ENCODE measurements around the gene CAMSAP1. TPM values are rescaled to one million over a fixed set of nuclear protein-coding genes. Genes with fewer than 3 reads are reported as not detected.

The CAMSAP1 gene
- total RNA-seq, 2 experiments from 2014 or later = 20.2 to 27.0 TPM

DNA sequence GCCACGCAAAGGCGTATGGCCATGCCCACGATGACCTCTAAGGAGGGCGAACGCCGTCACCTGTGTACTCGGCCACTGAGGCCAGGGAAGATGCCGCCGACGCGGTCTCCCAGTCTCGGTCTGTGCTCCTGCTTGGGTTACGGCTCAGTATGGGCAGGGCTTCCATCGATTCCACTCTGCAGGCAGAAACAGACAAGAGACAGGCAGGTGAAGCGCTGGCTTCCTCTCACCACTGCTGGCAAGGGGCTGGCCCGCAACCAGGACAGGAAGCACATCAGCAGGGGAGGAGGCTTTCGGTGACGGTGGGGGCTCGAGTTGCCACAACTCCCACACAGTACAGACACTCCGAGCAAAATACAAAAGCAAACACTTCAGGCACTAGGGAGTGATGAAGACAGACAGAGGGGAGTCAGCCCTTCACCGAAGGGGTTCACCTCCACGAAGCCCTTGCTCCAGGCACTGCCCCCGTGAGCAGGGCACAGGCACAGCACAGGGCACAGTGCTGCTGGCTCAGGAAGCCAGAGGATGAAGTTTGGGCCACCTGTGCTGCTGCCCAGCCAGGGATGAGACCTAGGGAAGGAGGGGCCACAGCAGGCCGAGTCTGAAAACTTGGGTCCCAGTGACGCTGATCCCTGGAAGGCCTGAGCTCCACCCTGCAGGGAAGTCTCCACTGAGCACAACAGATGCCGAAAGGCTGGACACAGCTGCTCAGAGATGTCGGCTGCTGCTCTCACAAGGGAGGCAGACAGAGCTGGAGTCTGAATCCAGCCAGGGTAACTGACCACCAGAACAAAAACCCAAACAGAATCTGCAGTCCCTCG, 91.3 kb downstream of the CAMSAP1 start:
- peaks cover 33% of the 10 kb centered on the region for H3K36me3 Mint-ChIP-seq (ENCODE audit: low read depth)
- H3K27me3 Mint-ChIP-seq = no peaks in the 10 kb centered on the region
- no peak overlapping the region for H3K4me3 Mint-ChIP-seq
- peak; percentile 64 for DNase-seq
- CTCF ChIA-PET = no interaction called here
- POLR2A ChIA-PET = no interaction called here
- H3K4me1 Mint-ChIP-seq (ENCODE audit: low read depth) = peaks cover 6% of the 10 kb centered on the region
- intact Hi-C loops (cut with micrococcal nuclease) = no loop called here
- no peak for TF ChIP-seq CTCF (IDR thresholded peaks at IDR 0.05)
- no peaks in the 10 kb centered on the region for H3K9me3 Mint-ChIP-seq
- peak; percentile 94 for ATAC-seq
- H3K27ac Mint-ChIP-seq = peak overlapping the region; percentile 1

- TF ChIP-seq CTCF (IDR thresholded peaks at IDR 0.05) = no peak
- ChIA-PET CTCF (no interaction called here), POLR2A (no interaction called here)
- intact Hi-C loops (cut with micrococcal nuclease) = no loop called here
- Mint-ChIP-seq H3K27ac (no peak overlapping the region), H3K4me1 (ENCODE audit: low read depth) (peaks cover 6% of the 10 kb centered on the region), H3K36me3 (ENCODE audit: low read depth) (peaks cover 31% of the 10 kb centered on the region), H3K4me3 (no peak overlapping the region), H3K9me3 (no peaks in the 10 kb centered on the region), H3K27me3 (no peaks in the 10 kb centered on the region)
- ATAC-seq (no peak), DNase-seq (no peak)
These were observed 91.9 kb downstream of the CAMSAP1 start for GRCh38 chr9:135815413-135815812.

DNA sequence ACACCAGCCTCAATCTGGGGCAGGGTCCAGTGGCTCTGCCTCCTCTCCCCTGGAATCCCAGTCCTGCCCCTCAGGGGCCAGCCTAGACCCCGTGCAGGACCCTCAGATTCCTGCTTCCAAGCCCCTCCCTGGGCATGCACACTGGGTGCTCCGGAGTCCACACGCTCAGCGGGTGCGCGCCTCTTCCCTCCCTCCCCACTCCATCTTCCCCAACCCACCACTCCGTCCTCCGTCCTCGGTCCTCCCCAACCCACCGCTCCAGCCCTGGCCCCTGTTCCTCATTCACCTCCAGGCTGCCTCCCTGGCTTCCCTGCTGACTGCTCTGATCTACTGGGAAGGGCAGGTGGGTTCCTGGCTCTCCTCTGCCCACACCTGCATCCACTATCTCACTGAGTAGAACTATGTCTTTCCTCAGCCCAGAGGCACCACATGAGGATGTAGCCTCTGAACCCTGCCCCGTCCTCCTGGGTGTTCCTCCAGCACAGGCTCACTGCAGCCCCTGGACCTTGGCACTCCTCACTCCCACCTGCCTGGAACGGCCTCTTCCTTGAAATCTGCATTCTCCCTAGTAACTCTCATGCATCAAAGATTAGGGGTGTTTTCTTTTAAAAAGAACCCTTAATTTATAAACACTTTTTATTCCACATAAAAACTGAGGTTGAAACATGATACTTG, 92.8 kb downstream of the CAMSAP1 start:
- no peak for DNase-seq
- TF ChIP-seq CTCF (IDR thresholded peaks at IDR 0.05) = no peak
- POLR2A ChIA-PET = no interaction called here
- Mint-ChIP-seq H3K4me1 (ENCODE audit: low read depth) (peaks cover 6% of the 10 kb centered on the region), H3K36me3 (ENCODE audit: low read depth) (peaks cover 28% of the 10 kb centered on the region), H3K9me3 (no peaks in the 10 kb centered on the region), H3K4me3 (no peak overlapping the region), H3K27me3 (no peaks in the 10 kb centered on the region), H3K27ac (no peak overlapping the region)
- intact Hi-C loops (cut with micrococcal nuclease) = no loop called here
- no peak for ATAC-seq
- CTCF ChIA-PET = no interaction called here

DNA sequence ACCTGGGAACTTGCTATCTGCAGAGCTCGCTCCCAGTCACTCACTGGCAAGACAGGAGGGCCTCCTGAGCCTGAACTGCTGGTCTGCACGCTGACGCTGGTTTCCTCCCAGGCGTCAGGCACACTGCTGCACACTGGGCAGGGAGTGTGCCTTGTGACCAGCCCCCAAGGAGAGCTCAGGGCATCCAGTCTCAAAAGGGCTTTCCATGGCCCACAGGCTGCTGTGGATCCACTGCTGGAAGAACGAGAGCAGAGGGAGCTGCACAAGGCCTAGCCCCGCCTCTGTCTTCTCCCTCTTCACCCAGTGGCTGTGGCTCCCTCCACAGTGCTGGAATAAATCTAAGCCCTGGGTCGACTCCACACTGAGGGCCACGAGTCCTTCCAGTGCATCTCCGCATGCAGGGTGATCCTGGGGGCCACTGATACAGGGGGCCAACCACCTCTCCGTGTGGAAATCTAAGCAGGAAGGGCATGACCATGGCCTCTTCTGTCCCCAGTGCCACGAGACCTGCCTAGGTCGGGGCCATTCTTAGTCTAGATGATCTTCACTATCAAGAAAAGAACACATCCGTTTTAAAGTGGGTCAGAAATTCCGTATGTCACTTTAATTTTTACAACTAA, 93.6 kb downstream of the CAMSAP1 start:
- DNase-seq = no peak
- no peak for ATAC-seq
- no peak overlapping the region for H3K4me3 Mint-ChIP-seq
- no peak for TF ChIP-seq CTCF (IDR thresholded peaks at IDR 0.05)
- H3K27ac Mint-ChIP-seq = no peak overlapping the region
- ChIA-PET CTCF (no interaction called here), POLR2A (no interaction called here)
- H3K4me1 Mint-ChIP-seq (ENCODE audit: low read depth) = peaks cover 6% of the 10 kb centered on the region
- H3K36me3 Mint-ChIP-seq (ENCODE audit: low read depth) = peaks cover 24% of the 10 kb centered on the region
- H3K27me3 Mint-ChIP-seq = no peaks in the 10 kb centered on the region
- H3K9me3 Mint-ChIP-seq = no peaks in the 10 kb centered on the region
- intact Hi-C loops (cut with micrococcal nuclease) = no loop called here

GRCh38 chr9:135812961-135813360, 94.4 kb downstream of the CAMSAP1 start:
- no peak overlapping the region for H3K27ac Mint-ChIP-seq
- no peaks in the 10 kb centered on the region for H3K27me3 Mint-ChIP-seq
- POLR2A ChIA-PET = no interaction called here
- peaks cover 22% of the 10 kb centered on the region for H3K36me3 Mint-ChIP-seq (ENCODE audit: low read depth)
- no peak for DNase-seq
- H3K4me3 Mint-ChIP-seq = no peak overlapping the region
- no peak for TF ChIP-seq CTCF (IDR thresholded peaks at IDR 0.05)
- intact Hi-C loops (cut with micrococcal nuclease) = no loop called here
- no peak for ATAC-seq
- peaks cover 6% of the 10 kb centered on the region for H3K4me1 Mint-ChIP-seq (ENCODE audit: low read depth)
- H3K9me3 Mint-ChIP-seq = no peaks in the 10 kb centered on the region
- CTCF ChIA-PET = no interaction called here

Data from activated CD8-positive, alpha-beta T cell treated with anti-CD3 and anti-CD28 coated beads for 36 hours (primary cell).